Right renal cortex interstitium (tissue), 3 donors: ENCODE results near the gene ADAM15. TPM values are rescaled to one million over a fixed set of nuclear protein-coding genes. Genes with fewer than 3 reads are reported as not detected.

Experiments
- DNase-seq, 3 donors: peaks; one replicate each; pipeline ENCODE4 v3.0.0-alpha.2; 2013; ENCODE audit warnings: low read depth in 3 of 3, low spot score in 2 of 3
- polyA plus RNA-seq, 3 donors: library from polyadenylated mRNA; unstranded; fragments of 120-200 nt; gene quantifications; one replicate each; pipeline ENCODE4 v1.2.1, GENCODE V29; 2013; ENCODE audit not compliant: insufficient read length in 3 of 3

ADAM15 gene
- polyA plus RNA-seq, 3 donors: 36.5 to 37.6 (median 36.8) TPM

- no peak for DNase-seq
Measured at GRCh38 chr1:155030243-155030795, 20.8 kb upstream of the ADAM15 start.

GRCh38 chr1:155030899-155031298 is 20.2 kb upstream of the ADAM15 start:
- no peak for DNase-seq

- DNase-seq: no peak
Measured at GRCh38 chr1:155032886-155033285, 18.2 kb upstream of the ADAM15 start.

- DNase-seq: no peak
Measured at GRCh38 chr1:155033524-155033923, 17.6 kb upstream of the ADAM15 start, which contains the start of the genes DCST1 and DCST2. Gene DCST1, plus strand, starts transcription at chr1:155033824. Its CDS starts 213 bp downstream, at chr1:155034037. Gene DCST2, minus strand, starts transcription at chr1:155033781. Its CDS starts 80 bp downstream, at chr1:155033701.

- no peak for DNase-seq
Measured at GRCh38 chr1:155034318-155035208, 16.6 kb upstream of the ADAM15 start.

GRCh38 chr1:155035936-155036335 is 15.2 kb upstream of the ADAM15 start:
- DNase-seq: no peak

GRCh38 chr1:155037043-155037442 is 14.1 kb upstream of the ADAM15 start:
- no peak for DNase-seq

GRCh38 chr1:155037851-155038441 is 13.2 kb upstream of the ADAM15 start:
- DNase-seq: no peak

- DNase-seq: no peak
Measured at GRCh38 chr1:155038602-155039307, 12.4 kb upstream of the ADAM15 start.

GRCh38 chr1:155039308-155039669 is 11.8 kb upstream of the ADAM15 start:
- no peak for DNase-seq

GRCh38 chr1:155040358-155041093 is 10.6 kb upstream of the ADAM15 start:
- no peak for DNase-seq

- DNase-seq: no peak
Measured at GRCh38 chr1:155042789-155043188, 8.3 kb upstream of the ADAM15 start.

- no peak for DNase-seq
Measured at GRCh38 chr1:155043301-155043702, 7.8 kb upstream of the ADAM15 start.

GRCh38 chr1:155043793-155044192 is 7.3 kb upstream of the ADAM15 start:
- DNase-seq: no peak

- DNase-seq: no peak
Measured at GRCh38 chr1:155044365-155044764, 6.8 kb upstream of the ADAM15 start.

- DNase-seq: no peak
Measured at GRCh38 chr1:155044812-155045657, 6.1 kb upstream of the ADAM15 start.

GRCh38 chr1:155048449-155049334 is 2.4 kb upstream of the ADAM15 start:
- no peak for DNase-seq
